Neural crest cell (in vitro differentiated cells): ENCODE measurements around the gene ASAP2. TPM values are rescaled to one million over a fixed set of nuclear protein-coding genes. Genes with fewer than 3 reads are reported as not detected.

Experiments used
- DNase-seq: peaks from one replicate; pipeline ENCODE4 v3.0.0; 2021; ENCODE audit warnings: low read depth, mixed read lengths, low spot score
- H3K27ac Mint-ChIP-seq: one replicate; pipeline ENCODE4 v1.8.0; 2021; ENCODE audit warnings: mild to moderate bottlenecking, mixed read lengths; ENCODE audit not compliant: unreplicated experiment
- H3K27me3 Mint-ChIP-seq: 2 replicates; pipeline ENCODE4 v1.8.0; 2021; ENCODE audit warnings: low read depth, mild to moderate bottlenecking, mixed read lengths
- H3K36me3 Mint-ChIP-seq: 2 replicates; pipeline ENCODE4 v1.8.0; 2021; ENCODE audit warnings: low read depth, mild to moderate bottlenecking, mixed read lengths
- H3K4me1 Mint-ChIP-seq: 2 replicates; pipeline ENCODE4 v1.8.0; 2021; ENCODE audit warnings: mixed read lengths
- H3K4me3 Mint-ChIP-seq: one replicate; pipeline ENCODE4 v1.8.0; 2021; ENCODE audit warnings: mild to moderate bottlenecking, mixed read lengths
- H3K9me3 Mint-ChIP-seq: 2 replicates; pipeline ENCODE4 v1.8.0; 2021; ENCODE audit warnings: mixed read lengths
- CTCF ChIP-seq: fragments of 200-600 bp; sonication (generic); conservative IDR thresholded peaks from 2 replicates; pipeline ENCODE4 v1.5.0; 2021; ENCODE audit warnings: antibody characterized with exemption, mild to moderate bottlenecking
- total RNA-seq: library from RNA; stranded (reverse); gene quantifications from 2 replicates; pipeline ENCODE4 v1.2.1, GENCODE V29; 2021

ASAP2 gene
- total RNA-seq, 1 donor from 2014 or later: 48.6 TPM

DNA sequence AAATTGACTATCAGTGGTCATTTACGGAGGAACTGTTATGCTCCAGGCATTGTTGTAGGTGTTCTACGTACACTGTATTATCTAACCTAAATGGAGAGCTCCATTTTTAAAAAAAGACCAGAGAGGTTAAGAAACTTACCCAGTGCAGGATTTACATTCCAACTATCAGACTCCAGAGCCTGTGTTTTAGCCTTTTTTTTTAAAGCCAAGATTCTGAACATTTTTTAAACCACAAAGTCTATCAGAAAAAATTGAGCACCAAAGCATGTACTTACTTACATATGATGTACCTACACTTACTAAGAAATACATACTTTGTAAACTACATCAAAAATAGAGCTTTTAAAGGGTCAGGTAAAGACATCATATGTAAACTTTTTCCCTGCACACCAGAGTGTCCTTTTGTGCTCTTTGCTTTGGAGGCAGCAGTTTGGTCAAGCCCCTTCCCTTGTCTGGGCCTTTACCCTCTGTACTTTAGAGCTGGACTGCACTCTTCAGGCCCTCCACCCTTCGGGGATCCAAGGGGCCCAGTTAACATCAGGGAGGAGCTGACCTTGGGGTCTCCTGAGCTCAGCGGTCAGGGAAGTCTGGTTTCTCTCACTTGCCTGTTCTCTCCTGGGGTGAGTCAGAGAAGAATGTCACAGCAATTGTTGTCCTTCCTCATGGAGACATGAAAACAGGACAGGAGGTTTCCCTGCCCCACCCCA lies 158.3 kb downstream of the ASAP2 start:
- no peak overlapping the region for H3K27ac Mint-ChIP-seq
- no peaks in the 10 kb centered on the region for H3K9me3 Mint-ChIP-seq
- peaks cover 19% of the 10 kb centered on the region for H3K27me3 Mint-ChIP-seq
- peaks cover 38% of the 10 kb centered on the region for H3K36me3 Mint-ChIP-seq
- DNase-seq: no peak
- no peak overlapping the region for H3K4me3 Mint-ChIP-seq
- no peaks in the 10 kb centered on the region for H3K4me1 Mint-ChIP-seq
- TF ChIP-seq CTCF: no peak

DNA sequence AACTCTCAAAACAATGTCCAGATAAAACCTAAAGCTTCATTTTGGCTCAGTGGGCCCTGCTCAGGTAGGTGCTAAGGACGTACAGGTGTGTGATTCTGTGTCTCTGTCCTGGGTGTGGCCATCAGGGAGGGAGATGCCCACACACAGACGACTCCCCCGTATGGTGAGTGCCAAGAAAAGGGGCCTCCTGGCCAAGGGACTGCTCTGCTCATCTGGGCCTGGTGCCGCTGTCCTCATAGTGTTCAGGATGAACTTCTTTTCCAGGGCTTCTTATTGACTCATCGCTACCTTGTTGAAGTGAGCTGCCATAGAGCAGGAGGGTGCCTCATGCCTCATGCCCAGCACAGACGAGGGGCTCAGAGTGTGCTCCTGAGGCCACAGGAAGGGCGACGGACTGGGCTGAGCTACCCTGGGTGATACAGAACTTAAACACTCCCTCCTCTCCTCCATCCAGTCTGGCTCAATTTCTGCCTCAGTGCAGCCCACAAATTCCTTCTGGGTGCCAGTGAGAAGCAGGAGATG lies 158.9 kb downstream of the ASAP2 start:
- H3K4me1 Mint-ChIP-seq: no peaks in the 10 kb centered on the region
- H3K27ac Mint-ChIP-seq: no peak overlapping the region
- TF ChIP-seq CTCF: no peak
- H3K27me3 Mint-ChIP-seq: peaks cover 25% of the 10 kb centered on the region
- no peak for DNase-seq
- H3K36me3 Mint-ChIP-seq: peaks cover 36% of the 10 kb centered on the region
- no peaks in the 10 kb centered on the region for H3K9me3 Mint-ChIP-seq
- no peak overlapping the region for H3K4me3 Mint-ChIP-seq

GRCh38 chr2:9366026-9366425 lies 159.4 kb downstream of the ASAP2 start:
- no peak overlapping the region for H3K27ac Mint-ChIP-seq
- H3K36me3 Mint-ChIP-seq: peaks cover 34% of the 10 kb centered on the region

GRCh38 chr2:9370746-9371145 lies 164.1 kb downstream of the ASAP2 start:
- no peaks in the 10 kb centered on the region for H3K9me3 Mint-ChIP-seq
- peaks cover 34% of the 10 kb centered on the region for H3K36me3 Mint-ChIP-seq
- no peak overlapping the region for H3K27ac Mint-ChIP-seq
- peaks cover 65% of the 10 kb centered on the region for H3K27me3 Mint-ChIP-seq
- no peak for TF ChIP-seq CTCF
- peaks cover 7% of the 10 kb centered on the region for H3K4me1 Mint-ChIP-seq
- H3K4me3 Mint-ChIP-seq: no peak overlapping the region
- no peak for DNase-seq

More at GRCh38 chr2:9366026-9366425, 159.4 kb downstream of the ASAP2 start:
- DNase-seq: no peak
- no peak overlapping the region for H3K4me3 Mint-ChIP-seq
- no peak for TF ChIP-seq CTCF
- H3K4me1 Mint-ChIP-seq: no peaks in the 10 kb centered on the region
- H3K27me3 Mint-ChIP-seq: peaks cover 29% of the 10 kb centered on the region
- no peaks in the 10 kb centered on the region for H3K9me3 Mint-ChIP-seq

DNA sequence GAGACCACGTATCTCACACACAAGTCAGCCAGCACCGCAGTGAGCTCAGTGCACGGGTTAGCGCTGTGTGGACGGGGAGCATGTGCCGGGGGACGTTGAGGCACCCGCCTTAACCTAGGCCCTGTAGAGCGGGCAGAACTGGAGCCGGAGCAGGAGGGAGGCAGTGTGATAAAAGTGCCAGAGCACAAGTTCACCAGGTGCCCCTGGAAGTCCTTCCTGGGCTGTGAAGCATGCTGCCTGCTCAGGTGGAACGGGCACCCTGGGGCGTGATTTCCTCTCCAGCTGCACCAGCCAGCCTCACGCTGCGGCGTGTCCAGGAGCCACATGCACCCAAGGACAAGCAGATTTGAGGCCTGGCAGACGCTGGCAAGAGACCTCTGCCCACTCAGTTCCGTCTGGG lies 166.4 kb downstream of the ASAP2 start:
- no peak for DNase-seq
- Mint-ChIP-seq H3K4me3 (no peak overlapping the region), H3K36me3 (peaks cover 36% of the 10 kb centered on the region), H3K9me3 (no peaks in the 10 kb centered on the region), H3K4me1 (peaks cover 11% of the 10 kb centered on the region), H3K27me3 (peaks cover 82% of the 10 kb centered on the region), H3K27ac (no peak overlapping the region)
- TF ChIP-seq CTCF: no peak
